Left forelimb (tissue), 1 donor: Measurements from ENCODE around the gene C20orf204.

Source experiments
- DNase-seq: peaks from one replicate; pipeline ENCODE4 v3.0.0-alpha.2; 2018; ENCODE audit warnings: low spot score

Gene C20orf204

GRCh38 chr20:64056889-64057627 is 21.1 kb downstream of the C20orf204 start:
- no peak for DNase-seq

GRCh38 chr20:64057628-64058498 is 21.9 kb downstream of the C20orf204 start:
- DNase-seq: peak; percentile 84

GRCh38 chr20:64058536-64058935 is 22.6 kb downstream of the C20orf204 start:
- DNase-seq: no peak

- DNase-seq: no peak
Measured at GRCh38 chr20:64062276-64062595, 26.3 kb downstream of the C20orf204 start.

- peak; percentile 98 for DNase-seq
Measured at GRCh38 chr20:64062596-64063388, 26.8 kb downstream of the C20orf204 start, which contains the start of gene TCEA2. Gene TCEA2, plus strand, starts transcription at chr20:64063198. Its CDS starts 115 bp downstream, at chr20:64063313.

- no peak for DNase-seq
Measured at GRCh38 chr20:64063389-64064144, 27.6 kb downstream of the C20orf204 start.

GRCh38 chr20:64064145-64064698 is 28.2 kb downstream of the C20orf204 start:
- no peak for DNase-seq

- DNase-seq: no peak
Measured at GRCh38 chr20:64065062-64065973, 29.3 kb downstream of the C20orf204 start.

- no peak for DNase-seq
Measured at GRCh38 chr20:64065974-64066343, 30.0 kb downstream of the C20orf204 start.

GRCh38 chr20:64067005-64067632 is 31.1 kb downstream of the C20orf204 start:
- no peak for DNase-seq

- DNase-seq: no peak
Measured at GRCh38 chr20:64067733-64068307, 31.8 kb downstream of the C20orf204 start.

GRCh38 chr20:64068386-64069208 is 32.6 kb downstream of the C20orf204 start:
- no peak for DNase-seq

GRCh38 chr20:64069209-64069613 is 33.2 kb downstream of the C20orf204 start:
- no peak for DNase-seq

- DNase-seq: no peak
Measured at GRCh38 chr20:64069614-64070243, 33.7 kb downstream of the C20orf204 start.

GRCh38 chr20:64070244-64070993 is 34.4 kb downstream of the C20orf204 start:
- no peak for DNase-seq

GRCh38 chr20:64071341-64072332 is 35.7 kb downstream of the C20orf204 start:
- DNase-seq: no peak
